ENCODE data around the gene KLF4. TPM values are rescaled to one million over a fixed set of nuclear protein-coding genes. Genes with fewer than 3 reads are reported as not detected.

The KLF4 gene
- polyA plus RNA-seq, 1 donor from 2014 or later: 0.92 TPM

DNA sequence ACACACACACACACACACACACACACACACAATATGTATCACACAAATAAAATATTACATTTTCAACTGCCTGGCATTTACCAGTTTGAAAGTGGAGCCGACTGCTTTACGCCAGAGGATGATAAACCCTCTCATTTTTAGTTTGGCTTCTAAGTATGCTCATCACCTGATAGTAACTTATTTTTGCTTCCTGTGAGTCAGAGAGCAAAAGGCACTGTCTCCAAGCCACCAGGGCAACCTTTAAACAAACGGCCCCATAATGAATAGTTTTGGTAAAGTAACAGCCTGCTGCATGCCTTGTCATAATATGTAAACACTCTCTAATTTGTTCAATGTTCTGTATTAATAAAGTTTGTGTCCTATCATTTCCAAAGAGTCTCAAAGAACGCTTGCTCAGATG, 26.9 kb downstream of the KLF4 start:
- no peak overlapping the region for H3K4me3 ChIP-seq (ENCODE audit: low read length)
- no peaks in the 10 kb centered on the region for H3F3A ChIP-seq (ENCODE audit: insufficient read depth, low read length, poor library complexity, severe bottlenecking)
- no peaks in the 10 kb centered on the region for H3K79me2 ChIP-seq (replicated peaks; ENCODE audit: insufficient read depth, low read length)
- no peak overlapping the region for H3K9ac ChIP-seq (ENCODE audit: low read length)
- peaks cover 28% of the 10 kb centered on the region for H3K27me3 ChIP-seq (ENCODE audit: insufficient read depth, low read depth, low read length)
- no peaks in the 10 kb centered on the region for H4K20me1 ChIP-seq (ENCODE audit: insufficient read depth)
- H3K9me2 ChIP-seq (ENCODE audit: insufficient read depth, low read length): no peaks in the 10 kb centered on the region
- H3K4me2 ChIP-seq (ENCODE audit: low read length): no peak overlapping the region
- H3K36me3 ChIP-seq (ENCODE audit: insufficient read depth, low read length): no peaks in the 10 kb centered on the region
- no peaks in the 10 kb centered on the region for H3K9me3 ChIP-seq (ENCODE audit: low read length)
- no peak for TF ChIP-seq EP300 (conservative IDR thresholded peaks at IDR 0.05; ENCODE audit: poor library complexity, severe bottlenecking)
- H2AFZ ChIP-seq (ENCODE audit: low read depth, low read length): no peak overlapping the region
- H3K27ac ChIP-seq (ENCODE audit: low read length): no peak overlapping the region

- no peak for TF ChIP-seq EP300 (conservative IDR thresholded peaks at IDR 0.05; ENCODE audit: poor library complexity, severe bottlenecking)
- TF ChIP-seq, protein P1, sequence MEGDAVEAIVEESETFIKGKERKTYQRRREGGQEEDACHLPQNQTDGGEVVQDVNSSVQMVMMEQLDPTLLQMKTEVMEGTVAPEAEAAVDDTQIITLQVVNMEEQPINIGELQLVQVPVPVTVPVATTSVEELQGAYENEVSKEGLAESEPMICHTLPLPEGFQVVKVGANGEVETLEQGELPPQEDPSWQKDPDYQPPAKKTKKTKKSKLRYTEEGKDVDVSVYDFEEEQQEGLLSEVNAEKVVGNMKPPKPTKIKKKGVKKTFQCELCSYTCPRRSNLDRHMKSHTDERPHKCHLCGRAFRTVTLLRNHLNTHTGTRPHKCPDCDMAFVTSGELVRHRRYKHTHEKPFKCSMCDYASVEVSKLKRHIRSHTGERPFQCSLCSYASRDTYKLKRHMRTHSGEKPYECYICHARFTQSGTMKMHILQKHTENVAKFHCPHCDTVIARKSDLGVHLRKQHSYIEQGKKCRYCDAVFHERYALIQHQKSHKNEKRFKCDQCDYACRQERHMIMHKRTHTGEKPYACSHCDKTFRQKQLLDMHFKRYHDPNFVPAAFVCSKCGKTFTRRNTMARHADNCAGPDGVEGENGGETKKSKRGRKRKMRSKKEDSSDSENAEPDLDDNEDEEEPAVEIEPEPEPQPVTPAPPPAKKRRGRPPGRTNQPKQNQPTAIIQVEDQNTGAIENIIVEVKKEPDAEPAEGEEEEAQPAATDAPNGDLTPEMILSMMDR (IDR thresholded peaks at IDR 0.05; ENCODE audit: poor library complexity, severe bottlenecking): no peak
- no peak for TF ChIP-seq REST (IDR thresholded peaks at IDR 0.05; ENCODE audit: borderline replicate concordance)
- no peak for TF ChIP-seq TAF1 (IDR thresholded peaks at IDR 0.05; ENCODE audit: low read depth)
- no peak for TF ChIP-seq SMC3 (conservative IDR thresholded peaks at IDR 0.05; ENCODE audit: poor library complexity)
- no peak for TF ChIP-seq POLR2AphosphoS5 (IDR thresholded peaks at IDR 0.05)
- TF ChIP-seq MXI1 (conservative IDR thresholded peaks at IDR 0.05; ENCODE audit: poor library complexity, severe bottlenecking): no peak
- Histone ChIP-seq H3F3A (ENCODE audit: insufficient read depth, low read length, poor library complexity, severe bottlenecking) (no peaks in the 10 kb centered on the region), H3K9ac (ENCODE audit: low read length) (no peak overlapping the region), H3K4me3 (ENCODE audit: low read length) (no peak overlapping the region), H3K27me3 (ENCODE audit: insufficient read depth, low read depth, low read length) (peaks cover 11% of the 10 kb centered on the region), H3K79me2 (replicated peaks; ENCODE audit: insufficient read depth, low read length) (no peaks in the 10 kb centered on the region), H2AFZ (ENCODE audit: low read depth, low read length) (no peak overlapping the region), H3K9me3 (ENCODE audit: low read length) (no peaks in the 10 kb centered on the region), H3K9me2 (ENCODE audit: insufficient read depth, low read length) (no peaks in the 10 kb centered on the region), H4K20me1 (ENCODE audit: insufficient read depth) (no peaks in the 10 kb centered on the region), H3K4me2 (ENCODE audit: low read length) (no peak overlapping the region), H3K36me3 (ENCODE audit: insufficient read depth, low read length) (no peaks in the 10 kb centered on the region), H3K27ac (ENCODE audit: low read length) (no peak overlapping the region)
Measured at GRCh38 chr9:107460153-107461023, 29.2 kb downstream of the KLF4 start.
